Stimulated activated CD4-positive, alpha-beta T cell treated with anti-CD3 and anti-CD28 coated beads, Interleukin-2, amount 100 ng/mL, for 48 hours (primary cell): ENCODE results near the gene POT1.
"Not testable (repeated sequence)": the region's sequence is repeated elsewhere in the genome, so short reads cannot be mapped to it uniquely, and the experiment has no call there.

Experiments used
- DNase-seq, 2 donors: peaks; one replicate each; pipeline ENCODE4 v3.0.0-alpha.2; 2020

Gene POT1, protein sequence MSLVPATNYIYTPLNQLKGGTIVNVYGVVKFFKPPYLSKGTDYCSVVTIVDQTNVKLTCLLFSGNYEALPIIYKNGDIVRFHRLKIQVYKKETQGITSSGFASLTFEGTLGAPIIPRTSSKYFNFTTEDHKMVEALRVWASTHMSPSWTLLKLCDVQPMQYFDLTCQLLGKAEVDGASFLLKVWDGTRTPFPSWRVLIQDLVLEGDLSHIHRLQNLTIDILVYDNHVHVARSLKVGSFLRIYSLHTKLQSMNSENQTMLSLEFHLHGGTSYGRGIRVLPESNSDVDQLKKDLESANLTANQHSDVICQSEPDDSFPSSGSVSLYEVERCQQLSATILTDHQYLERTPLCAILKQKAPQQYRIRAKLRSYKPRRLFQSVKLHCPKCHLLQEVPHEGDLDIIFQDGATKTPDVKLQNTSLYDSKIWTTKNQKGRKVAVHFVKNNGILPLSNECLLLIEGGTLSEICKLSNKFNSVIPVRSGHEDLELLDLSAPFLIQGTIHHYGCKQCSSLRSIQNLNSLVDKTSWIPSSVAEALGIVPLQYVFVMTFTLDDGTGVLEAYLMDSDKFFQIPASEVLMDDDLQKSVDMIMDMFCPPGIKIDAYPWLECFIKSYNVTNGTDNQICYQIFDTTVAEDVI

DNA sequence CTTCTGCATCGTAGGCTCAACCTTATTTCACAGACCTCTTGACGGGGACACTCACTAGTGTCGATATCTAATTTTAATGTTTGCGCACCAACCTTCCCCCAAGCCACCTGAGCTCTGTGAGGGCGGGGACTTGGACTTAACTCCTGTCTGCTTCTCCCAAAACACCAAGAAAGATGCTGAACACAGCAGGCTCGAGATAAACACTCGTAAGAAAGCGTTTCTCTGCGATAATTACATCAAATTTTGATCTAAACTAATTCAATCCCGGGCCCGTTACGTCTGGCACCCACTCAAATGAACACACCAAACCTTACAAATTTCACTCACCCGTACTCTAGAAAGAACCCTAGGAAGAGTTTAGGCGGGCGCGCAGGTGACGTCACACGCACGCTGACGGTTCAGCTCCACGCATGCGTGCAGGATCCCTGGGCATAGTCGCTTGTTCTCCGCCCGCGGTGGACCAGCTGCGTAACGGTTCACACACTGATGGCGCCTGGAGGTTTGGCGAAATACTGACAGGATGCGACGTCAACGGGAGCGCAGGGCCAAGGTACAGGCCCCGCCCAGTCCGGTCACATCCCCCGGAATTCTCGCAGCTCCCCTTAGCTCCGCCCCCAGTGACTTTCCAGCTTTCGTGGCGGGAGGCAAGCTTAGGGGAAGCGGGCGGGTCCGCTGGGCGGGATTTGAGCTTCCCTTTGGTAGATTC is at the start of gene POT1:
POT1 (minus strand) TSS at position 359 of the 706 bp plus-strand sequence. CDS start 32,652 bp downstream, outside the sequence.
- DNase-seq: peak; percentile 94 to 95

DNA sequence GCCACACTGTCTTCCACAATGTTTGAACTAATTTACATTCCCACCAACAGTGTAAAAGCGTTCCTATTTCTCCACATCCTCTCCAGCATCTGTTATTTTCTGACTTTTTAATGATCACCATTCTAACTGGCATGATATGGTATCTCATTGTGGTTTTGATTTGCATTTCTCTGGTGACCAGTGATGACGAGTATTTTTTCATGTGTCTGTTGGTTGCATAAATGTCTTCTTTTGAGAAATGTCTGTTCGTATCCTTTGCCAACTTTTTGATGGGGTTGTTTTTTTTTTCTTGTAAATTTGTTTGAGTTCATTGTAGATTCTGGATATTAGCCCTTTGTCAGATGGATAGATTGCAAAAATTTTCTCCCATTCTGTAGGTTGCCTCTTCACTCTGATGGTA is 45.5 kb upstream of the POT1 start:
- DNase-seq: not testable (repeated sequence)

DNA sequence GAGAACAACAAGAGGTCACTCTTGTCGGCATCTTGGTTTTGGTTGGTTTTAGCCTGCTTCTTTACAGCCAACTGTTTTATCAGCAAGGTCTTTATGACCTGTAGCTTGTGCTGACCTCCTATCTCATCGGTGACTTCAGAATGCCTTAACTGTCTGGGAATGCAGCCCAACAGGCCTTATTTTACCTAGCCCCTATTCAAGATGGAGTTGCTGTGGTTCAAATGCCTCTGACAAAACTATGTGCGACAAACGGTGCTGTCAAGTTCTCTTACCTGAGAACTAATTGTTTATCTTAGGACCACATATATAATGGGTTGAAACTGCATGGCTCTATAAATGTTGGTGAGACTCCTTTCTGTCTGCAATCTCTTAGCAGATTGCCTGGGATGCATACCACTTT is 35.9 kb upstream of the POT1 start:
- no peak for DNase-seq

DNA sequence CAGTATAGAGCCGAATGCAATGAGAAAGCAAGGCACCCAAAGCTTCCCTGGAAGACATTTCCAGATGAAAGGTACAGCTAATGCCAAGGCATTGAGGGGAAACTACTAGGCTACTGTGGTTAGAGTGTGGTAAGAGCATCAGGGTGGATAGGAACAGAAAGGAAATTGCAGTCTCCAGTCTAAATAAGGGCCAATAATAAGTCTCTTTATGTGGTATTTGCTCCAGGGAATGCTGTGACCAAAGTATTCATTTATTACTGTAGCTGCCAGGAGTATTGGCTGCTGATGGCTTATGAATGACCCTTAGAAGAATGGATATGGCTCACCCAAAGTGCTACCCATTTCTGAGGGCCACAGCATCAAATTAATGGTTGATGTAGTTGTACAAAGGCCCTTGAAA is 30.1 kb upstream of the POT1 start:
- no peak for DNase-seq

DNA sequence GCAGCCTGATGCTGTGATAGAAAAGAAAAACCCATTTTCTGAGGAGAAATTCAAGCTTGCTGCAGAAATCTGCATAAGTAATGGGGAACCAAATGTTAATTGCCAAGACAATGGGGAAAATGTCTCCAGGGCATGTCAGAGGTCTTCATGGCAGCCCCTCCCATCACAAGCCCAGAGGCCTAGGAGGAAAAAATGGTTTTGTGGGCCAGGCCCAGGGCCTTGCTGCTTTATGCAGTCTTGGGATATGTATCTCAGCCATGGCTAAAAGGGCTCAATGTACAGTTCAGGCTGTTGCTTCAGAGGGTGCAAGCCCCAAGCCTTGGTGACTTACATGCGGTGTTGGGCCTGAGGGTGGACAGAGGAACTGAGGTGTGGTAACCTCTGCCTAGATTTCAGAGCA is 28.3 kb upstream of the POT1 start:
- DNase-seq: not testable (repeated sequence)

DNA sequence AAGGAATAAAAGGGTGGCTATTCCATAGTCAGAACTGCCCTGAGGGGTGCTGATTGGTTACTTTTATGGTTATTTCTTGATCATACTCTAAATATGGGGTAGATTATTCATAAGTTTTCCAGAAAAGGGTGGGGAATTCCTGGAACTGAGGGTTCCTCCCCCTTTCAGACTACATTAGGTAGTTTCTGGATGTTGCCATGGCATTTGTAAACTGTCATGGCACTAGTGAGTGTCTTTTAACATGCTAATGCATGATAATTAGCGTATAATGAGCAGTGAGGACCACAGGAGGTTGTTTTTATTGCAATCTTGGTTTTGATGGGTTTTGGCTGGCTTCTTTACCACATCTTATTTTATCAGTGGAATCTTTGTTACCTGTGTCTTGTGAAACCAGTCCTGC is 26.5 kb upstream of the POT1 start:
- no peak for DNase-seq

DNA sequence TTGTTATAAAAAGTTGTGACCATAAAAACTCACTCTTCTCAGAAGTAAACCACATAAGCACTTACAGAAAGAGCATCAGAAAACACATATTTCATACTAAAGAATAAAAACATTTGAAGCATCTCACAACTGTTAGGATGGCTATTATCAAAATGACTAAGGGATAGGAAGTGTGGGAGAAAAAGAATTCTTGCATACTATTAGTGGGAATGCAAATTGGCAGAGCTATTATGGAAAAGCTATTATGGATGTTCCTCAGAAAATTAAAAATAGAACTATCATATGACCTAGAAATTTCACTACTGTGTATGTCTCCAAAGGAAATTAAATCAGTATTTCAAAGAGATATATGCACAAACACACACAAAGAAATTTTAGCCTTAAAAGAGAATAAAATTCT is 25.2 kb upstream of the POT1 start:
- DNase-seq: no peak

DNA sequence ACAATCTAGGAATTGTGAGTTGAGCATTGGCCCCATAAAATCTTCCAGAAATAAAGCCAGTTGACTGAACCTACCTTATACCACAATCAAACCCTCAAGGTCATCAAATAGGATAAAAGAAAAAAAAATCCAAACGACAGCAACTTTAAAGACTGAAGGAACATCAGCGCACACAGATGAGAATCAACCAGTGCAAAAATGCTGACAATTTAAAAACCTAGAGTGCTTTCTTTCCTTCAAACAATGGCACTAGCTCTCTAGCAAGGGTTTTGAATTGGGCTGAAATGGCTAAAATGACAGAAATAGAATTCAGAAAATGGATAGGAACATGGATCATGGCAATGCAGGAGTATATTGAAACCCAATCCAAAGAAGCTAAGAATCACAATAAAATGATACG is 16.1 kb upstream of the POT1 start:
- no peak for DNase-seq

DNA sequence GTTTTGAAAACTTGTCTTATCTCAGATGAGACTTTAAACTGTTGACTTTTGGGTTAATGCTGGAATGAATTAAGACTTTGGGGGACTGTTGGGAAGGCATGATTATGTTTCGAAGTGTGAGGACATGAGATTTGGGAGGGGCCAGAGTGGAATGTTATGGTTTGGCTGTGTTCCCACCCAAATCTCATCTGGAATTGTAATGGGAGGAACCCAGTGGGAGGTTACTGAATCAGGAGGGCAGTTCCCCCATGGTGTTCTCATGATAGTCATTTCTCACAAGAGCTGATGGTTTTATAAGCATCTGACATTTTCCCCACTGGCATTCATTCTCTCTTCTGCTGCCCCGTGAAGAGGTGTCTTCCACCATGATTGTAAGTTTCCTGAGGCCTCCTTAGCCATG is 13.8 kb upstream of the POT1 start:
- DNase-seq: no peak

DNA sequence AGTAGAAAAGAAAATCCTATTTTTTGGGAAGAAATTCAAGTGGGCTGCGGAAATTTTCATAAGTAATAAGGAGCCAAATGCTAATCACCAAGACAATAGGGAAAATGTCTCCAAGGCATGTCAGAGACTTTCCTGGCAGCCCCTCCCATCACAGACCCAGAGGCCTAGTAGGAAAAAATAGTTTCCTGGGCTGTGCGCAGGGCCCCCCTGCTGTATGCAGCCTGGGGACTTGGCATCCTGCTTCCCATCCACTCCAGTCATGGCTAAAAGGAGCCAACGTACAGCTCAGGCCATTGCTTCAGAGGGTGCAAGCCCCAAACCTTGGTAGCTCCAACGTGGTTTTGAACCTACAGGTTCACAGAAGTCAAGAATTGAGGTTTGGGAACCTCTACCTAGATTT is 12.8 kb upstream of the POT1 start:
- DNase-seq: no peak

DNA sequence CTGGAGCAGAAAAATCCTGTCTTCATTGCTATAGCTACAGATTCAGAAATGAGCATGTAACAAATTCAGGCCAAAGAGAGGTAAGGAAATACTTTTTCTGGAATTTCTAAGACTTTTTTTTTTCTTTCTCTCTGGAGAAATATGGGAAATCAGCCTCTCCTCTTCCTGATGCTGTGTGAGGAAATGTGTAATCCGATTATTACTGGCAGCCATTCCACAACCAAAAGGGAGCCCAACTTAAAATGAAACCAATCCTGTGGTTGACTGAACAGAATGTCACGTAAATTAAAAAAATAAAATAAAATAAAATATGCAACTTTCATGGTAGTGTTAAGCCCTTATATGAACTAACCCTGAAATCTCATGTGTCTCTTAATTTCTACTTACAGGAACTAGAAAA is 10.7 kb upstream of the POT1 start:
- DNase-seq: no peak

DNA sequence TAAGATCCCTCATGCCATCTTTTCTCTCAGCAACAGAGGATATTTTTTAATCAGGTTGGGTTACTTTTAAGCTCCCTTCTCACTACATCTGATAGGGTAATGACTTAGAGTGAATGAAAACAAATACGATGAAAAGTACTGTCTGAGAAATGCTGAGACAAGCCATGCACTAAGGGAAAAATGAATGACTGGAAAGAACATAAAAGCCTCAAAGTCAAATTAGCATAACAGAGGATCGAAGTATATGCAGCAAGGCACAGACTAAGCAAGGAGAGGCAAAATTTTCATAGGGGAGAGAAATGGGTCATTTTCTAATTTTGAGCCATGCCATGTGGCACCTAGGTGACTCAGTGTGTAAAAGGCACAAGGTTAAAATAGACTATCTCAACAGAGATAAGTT is 8.5 kb upstream of the POT1 start:
- no peak for DNase-seq

DNA sequence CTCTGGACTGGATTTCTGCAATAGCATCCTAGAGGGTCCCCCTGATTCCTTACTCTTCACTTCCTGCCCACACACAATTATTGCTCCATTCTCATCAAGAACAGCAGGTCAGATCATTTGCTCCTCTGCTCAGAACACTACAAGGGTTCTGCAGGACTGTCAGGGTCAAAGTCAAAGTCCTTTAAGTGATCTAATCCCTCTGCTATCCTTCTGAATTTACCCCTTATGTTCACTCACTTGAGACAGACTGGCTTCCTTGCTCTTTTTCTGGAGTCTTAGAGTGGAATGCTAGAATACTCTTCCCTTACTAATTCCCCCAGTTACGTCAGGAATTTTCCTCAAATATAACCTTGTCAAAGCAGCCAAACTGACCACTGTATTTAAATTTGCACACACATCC is 7.5 kb upstream of the POT1 start:
- DNase-seq: no peak

DNA sequence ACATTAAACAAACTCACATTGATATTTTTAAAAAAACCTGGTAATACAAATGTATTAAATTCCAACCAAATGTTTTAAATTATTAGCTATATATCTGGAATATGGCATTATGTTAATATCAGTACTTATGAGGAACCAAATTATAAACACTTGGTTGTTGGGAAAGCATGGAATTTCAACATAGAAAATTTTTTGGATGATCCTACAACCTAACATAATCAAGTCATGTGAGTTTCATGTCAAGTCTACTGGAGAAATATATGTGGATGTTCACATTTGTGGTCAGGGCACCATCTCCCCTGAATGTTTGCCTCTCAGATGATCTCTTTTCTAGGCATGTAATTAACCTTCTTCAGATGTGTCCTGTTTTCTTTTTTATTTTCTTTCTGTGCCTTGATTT is 5.2 kb upstream of the POT1 start:
- no peak for DNase-seq

DNA sequence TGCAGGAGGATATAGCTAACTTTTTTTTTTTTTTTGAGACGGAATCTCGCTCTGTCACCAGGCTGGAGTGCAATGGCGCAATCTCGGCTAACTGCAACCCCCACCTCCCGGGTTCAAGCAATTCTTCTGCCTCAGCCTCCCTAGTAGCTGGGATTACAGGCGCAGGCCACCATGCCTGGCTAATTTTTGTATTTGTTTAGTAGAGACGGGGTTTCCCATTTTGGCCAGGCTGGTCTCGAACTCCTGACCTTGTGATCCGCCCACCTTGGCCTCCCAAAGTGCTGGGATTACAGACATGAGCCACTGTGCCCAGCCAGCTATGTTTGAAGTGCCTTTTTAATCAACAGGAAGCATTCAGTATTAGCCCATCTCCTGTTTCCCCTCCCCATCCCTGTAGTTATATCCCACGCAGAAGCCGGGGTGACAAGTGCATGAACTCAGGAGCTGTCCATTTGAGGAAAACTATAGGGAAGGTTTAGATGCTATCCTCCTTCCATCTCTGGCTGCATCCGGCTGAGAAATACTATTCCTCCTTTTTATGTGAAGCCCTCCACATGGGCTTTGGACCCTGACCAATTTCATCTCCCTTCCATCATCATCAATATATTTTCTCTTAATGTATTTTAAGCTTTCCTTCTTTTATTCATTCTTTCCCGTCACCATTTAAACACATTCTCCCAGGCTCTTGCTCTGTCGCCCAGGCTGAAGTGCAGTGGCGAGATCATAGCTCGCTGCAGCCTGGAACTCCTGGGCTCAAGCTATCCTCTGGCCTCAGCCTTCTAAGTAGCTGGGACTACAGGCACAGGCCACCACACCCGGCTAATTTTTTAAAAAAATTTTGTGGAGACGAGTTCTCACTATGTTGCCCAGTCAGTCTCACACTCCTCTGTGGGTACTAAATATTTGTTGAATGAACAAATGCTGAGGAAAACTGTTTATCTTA is 1.3 kb upstream of the POT1 start:
- DNase-seq: no peak

DNA sequence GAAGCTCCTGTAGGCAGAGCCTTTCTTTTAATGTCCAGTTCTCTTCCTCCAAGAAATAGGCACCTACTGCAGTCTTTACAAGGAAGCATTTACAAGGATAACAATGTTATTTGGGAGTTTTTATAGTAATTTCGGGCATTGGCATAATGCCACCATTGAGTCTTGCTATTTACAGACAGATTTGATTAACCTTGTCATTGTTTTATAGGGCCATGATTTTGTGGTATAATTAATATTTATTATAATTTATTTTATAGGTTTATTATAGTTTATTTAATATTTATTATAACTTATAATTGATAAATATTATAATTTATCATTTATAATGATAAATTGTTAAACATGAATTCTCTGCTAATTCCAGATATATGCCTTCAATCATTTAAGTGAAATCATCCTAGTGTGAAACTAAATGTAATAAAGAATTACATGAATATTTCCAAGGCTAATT is 573 bp upstream of the POT1 start:
- DNase-seq: no peak

DNA sequence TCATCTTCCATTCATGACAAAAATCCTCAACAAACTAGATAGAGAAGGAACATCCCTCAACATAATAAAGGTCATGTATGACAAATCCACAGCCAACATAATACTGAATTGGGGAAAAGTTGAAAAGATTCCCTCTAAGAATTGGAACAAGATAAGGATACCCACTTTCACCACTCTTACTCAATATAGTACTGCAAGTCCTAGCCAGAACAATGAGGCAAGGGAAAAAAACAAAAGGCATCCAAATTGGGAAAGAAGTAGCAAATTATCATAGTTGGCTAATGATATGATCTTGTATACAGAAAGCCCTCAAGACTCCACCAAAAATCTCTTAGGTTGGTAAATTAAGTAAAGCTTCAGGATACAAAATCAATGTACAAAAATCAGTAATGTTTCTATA is 4.7 kb downstream of the POT1 start:
- DNase-seq: no peak

DNA sequence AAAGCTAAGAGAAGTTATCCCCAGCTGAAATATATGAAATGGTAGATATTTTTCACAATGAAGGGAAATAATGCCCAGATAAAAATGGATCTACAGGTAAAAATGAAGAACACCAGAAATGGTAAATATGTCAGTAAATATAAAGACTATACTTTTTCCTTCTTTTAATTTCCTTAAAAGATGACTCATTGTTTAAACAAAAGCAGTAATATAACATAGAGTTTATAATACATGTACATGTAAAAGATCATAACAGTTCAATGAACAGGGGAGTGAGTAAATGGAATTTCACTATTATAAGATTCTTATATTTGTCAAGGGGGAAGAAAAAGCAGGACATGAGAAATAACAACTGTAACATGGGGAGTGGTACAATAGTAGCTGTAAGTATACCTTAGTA is 7.4 kb downstream of the POT1 start:
- no peak for DNase-seq

DNA sequence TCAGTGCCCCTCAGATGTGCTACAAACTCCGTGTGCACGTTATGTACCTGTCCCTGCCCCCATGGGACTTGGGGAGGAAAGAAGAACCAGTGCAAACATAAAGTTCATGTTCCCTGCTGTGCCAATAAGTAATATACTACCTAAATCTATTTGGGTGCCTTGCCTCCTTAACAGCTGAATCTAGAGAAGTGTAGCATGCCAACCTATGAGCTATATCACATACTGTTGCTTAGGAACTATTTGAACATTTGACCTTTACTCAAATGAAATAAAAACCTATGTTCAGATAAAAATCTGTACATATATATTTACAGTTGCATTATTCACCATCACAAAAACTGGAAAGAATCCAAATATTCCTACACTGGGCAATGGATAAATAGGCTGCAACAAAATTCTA is 9.8 kb downstream of the POT1 start:
- no peak for DNase-seq

DNA sequence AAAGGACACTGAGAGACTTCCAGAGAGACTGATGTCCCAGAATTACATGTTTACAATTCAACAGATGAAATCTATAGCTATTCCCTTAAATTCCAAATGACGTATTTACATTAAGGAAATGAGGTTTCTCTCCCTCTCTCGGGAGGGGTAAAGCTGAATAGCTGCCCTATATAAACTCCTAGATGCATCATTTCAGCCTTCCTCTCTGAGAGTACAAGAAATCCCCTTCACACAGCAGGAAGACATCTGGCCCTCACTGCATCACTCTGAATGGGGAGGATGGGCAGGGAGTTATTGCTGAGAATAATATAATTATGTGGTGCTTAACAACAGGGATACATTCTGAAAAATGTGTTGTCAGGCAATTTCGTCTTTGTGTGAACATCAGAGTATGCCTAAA is 11.0 kb downstream of the POT1 start:
- DNase-seq: no peak

DNA sequence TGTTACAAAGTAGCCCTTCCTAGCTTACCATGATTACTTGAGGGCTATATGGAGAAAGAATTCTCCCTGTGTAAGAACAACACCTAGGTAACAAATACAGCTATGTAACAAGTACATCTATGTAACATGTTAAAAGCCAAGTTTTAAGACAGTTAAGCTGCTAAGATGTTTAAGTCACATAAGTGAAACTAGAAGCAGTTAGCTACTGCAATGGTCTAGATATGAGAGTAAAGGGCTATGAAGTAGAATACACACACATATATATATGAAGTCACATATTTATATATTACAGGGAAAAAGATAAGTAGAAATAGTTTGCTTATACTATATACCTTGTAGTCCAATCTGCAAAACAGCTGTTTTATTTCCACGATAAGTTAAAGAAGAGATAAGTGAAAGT is 14.4 kb downstream of the POT1 start:
- DNase-seq: no peak

DNA sequence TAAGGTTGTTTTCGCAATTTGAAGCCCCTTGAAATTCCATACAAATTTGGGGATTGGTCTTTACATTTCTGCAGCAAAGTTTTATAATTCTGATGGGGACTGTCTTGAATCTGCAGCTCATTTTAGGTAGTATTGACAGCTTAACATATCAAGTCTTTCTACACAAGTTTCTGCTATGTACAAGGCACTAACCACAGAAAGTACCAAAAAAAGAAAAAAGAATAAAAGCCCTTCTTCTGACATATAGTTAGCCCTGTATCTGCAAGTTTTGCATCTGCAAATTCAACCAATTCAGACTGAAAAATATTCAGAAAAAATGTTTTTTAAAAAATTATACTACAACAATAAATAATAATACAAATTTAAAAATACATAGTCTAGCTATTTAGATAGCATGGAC is 15.3 kb downstream of the POT1 start:
- DNase-seq: no peak

DNA sequence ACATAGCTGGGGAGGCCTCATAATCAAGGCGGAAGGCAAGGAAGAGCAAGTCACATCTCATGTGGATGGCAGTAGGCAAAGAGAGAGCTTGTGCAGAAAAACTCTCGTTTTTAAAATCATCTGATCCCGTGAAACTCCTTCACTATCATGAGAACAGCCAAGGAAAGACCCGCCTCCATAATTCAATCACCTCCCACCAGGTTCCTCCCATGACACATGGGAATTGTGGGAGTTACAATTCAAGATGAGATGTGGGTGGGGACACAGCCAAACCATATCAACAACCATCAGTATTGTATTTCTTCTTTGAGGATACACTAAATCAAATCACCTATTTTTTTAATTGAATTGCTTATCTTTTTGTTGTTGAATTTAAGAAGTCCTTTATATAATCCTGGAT is 16.7 kb downstream of the POT1 start:
- DNase-seq: no peak
